Activated T-helper 9 cell treated with anti-CD3 and anti-CD28 coated beads, Interleukin-2, amount 50 U/mL, for 16 hours (primary cell): ENCODE data around the gene CALHM6.

Source experiments
- DNase-seq: peaks from one replicate; pipeline ENCODE4 v3.0.0-alpha.2; 2020; ENCODE audit warnings: low read depth

CALHM6 gene

DNA sequence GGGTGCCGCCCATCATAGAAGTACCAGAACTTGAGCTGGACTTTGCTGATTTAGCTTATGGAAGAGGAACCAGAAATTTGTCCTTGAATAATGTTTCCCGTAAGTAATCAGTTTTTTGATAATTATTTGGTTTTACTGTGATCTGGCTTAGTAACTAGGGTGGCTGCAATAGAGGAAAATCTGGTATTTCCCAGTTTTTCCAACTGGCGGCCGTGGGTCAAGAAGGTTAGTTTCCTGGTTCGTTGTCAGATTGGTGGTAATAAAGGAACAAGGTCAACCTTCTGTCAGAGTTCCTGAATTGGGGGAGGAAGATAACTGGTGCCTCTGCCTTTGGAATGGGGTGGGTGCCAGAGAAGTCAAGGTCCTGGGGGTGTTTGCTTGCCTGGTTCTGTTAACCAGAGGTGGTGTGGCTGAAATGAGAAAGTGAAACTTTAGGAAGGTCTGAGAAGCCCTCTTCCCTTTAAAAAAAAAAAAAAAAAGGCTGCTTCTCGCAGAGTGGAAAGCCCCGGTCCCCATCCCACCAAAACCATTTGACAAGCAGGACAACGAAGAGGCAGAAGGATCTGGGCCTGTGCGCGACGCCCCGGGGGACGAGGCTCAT is at the start of gene CALHM6:
Gene CALHM6 (plus strand): TSS at position 45 of the 601 bp plus-strand sequence. CDS start 555 bp downstream, at position 600.
- no peak for DNase-seq

DNA sequence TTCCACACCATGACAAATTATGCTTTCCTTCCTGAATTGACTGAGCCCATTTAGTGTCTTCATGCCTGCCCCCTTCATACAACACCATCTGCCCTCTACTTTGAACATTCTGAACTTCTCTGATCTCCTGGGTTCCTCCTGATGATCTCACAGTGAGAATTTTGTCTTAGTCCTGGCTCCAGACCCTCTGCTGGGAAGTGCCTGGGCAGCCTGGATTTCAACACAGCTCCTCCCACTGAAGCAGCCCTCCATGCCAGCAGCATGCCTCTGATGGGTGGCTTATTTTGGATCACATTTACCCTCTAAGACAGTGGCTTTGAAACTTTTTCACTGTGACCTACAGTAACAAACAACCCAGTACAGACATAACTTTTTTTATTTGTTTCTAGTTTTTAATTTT is 48.9 kb upstream of the CALHM6 start:
- DNase-seq, result no peak

- DNase-seq, result no peak
These were observed 47.8 kb upstream of the CALHM6 start for GRCh38 chr6:116413357-116413756.

DNA sequence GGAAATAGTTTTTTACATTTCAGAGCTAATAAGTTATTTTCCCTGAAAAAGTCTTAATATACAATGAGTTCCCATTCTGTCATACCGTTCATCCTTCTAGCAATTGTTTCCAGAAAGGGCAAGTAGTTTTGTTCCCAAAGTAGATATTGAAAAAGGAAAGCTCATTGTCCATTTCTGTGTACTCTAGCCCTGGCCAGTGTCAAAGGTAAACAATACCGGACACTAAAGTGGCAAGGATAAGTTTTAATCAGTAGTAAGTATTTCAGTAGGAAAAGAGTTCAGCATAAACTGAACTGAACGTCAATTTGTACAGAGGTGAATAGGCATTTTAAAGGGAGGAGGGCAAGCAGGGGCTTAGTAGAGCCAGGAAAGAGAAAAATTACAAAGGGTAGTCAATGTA is 43.5 kb upstream of the CALHM6 start:
- no peak for DNase-seq

DNA sequence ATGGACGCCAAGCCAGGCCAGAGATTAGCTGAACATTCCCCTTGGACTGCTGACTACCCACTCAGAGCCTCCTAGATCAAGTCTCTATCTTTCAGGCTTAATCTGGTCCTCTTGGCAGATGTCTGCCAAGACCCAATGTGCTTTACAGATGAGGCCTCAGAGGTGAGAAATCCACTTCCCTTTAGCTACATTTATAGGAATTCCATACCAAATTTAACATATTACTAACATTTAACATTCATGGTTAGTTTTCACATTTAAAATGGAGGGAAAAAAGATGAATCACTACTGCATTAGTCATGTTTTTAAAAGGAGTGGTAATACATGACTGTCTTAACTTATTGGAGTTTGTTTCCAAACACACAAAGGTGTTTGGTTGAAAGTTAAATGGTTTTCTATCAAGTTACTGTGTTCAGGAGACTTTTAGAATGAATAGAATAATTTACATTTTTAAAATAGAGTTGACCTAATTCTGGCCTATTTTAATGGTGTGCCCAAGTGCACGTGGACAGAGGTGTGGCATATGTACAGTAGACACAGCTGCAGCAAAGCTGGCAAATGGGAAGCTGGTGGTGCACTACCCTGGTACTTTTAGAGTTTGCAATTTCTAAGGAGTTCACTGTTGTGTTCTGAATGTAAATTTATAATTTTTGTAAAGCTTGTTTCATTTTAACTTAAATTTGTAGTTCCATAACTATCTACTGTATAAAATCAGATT is 41.9 kb upstream of the CALHM6 start:
- DNase-seq, result no peak

DNA sequence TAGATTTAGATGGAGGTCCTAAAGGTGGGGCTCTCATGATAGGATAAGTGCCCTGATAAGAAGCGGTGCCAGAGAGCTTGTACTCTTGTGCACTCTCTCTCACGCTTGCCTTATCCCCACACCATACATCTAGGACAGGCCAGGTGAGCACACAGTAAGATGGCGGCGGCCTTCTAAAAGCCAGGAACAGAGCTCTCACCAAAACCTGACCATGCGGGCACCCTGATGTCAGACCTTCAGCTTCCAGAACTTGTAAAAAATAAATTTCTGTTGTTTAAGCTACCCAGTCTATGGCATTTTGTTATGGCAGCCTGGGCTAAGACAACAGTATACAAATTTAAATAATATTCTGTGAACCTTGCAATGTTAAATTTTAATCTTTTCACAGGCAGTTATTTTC is 40.8 kb upstream of the CALHM6 start:
- DNase-seq, result no peak

DNA sequence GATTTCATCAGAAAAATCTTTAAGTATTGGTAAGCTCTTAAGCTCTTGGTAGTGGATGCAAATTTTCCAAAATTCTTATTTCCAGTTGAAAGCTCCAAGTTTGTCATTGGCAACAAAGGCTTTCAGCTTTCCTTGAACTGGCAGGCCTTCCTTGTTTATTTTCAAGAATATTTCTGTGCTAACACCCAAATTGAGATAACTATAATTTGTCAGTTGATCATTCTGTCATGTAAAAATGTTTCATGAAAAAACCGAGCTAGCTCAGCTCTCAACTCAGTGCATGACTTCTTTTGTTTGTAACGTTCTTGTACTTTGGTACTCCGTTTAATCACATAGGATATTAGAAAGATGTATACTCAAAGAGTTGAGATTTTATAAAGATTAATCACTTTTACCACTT is 38.9 kb upstream of the CALHM6 start:
- no peak for DNase-seq

DNA sequence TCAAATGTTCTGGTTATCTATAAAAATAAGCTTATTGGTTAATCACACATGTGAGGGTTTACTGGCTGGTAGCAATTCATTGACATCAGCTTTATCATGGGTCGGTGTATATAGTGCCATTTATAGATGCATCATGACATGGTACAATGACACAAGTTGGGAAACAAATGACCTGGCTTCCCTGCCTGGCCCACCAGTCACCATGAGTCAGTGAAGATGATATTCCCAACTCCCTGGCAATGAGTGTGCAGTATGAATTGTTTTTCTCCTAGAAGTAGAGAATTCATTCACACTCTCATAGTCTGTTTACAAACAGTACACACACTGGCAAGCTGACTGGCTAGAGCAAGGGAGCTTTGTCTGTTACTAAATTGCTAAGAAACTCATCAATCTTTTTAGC is 37.2 kb upstream of the CALHM6 start:
- no peak for DNase-seq

DNA sequence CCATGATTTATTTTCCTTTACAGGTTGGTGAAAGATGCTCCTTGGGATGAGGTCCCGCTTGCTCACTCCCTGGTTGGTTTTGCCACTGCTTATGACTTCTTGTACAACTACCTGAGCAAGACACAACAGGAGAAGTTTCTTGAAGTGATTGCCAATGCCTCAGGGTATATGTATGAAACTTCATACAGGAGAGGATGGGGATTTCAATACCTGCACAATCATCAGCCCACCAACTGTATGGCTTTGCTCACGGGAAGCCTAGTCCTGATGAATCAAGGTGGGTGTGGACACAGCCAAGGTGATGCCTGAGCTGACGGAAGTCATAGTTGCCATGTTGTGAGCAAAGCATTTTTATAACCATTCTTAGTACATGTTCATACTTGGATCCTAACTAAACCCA is 34.6 kb upstream of the CALHM6 start:
- DNase-seq, result no peak

- no peak for DNase-seq
These were observed 32.1 kb upstream of the CALHM6 start for GRCh38 chr6:116429111-116429510.

DNA sequence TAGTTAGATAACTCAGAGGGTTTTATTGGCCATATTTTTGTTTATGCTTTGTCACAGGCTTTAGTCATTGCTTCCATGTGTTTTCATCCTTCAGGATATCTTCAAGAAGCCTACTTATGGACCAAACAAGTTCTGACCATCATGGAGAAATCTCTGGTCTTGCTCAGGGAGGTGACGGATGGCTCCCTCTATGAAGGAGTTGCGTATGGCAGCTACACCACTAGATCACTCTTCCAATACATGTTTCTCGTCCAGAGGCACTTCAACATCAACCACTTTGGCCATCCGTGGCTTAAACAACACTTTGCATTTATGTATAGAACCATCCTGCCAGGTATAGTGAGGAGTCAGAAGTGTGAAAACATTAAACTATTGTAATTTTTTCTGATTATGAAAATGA is 30.3 kb upstream of the CALHM6 start:
- DNase-seq, result no peak

- DNase-seq, result no peak
These were observed 29.1 kb upstream of the CALHM6 start for GRCh38 chr6:116431964-116432595.

DNA sequence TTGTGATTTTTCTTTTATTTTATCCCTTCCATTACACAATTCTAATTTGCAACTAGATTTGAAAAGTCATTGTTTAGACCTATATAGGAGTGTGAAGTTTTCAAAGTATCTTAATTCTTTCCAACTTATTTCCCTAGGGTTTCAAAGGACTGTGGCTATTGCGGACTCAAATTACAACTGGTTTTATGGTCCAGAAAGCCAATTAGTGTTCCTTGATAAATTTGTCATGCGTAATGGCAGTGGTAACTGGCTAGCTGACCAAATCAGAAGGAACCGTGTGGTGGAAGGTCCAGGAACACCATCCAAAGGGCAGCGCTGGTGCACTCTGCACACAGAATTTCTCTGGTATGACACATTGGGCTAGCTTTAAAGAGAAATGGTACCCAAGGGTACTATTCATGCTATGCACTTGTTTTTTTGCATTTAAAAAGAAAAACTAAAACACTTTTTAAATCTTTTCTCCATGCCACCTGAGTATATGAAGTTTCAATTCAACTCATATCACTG is 27.9 kb upstream of the CALHM6 start:
- no peak for DNase-seq

DNA sequence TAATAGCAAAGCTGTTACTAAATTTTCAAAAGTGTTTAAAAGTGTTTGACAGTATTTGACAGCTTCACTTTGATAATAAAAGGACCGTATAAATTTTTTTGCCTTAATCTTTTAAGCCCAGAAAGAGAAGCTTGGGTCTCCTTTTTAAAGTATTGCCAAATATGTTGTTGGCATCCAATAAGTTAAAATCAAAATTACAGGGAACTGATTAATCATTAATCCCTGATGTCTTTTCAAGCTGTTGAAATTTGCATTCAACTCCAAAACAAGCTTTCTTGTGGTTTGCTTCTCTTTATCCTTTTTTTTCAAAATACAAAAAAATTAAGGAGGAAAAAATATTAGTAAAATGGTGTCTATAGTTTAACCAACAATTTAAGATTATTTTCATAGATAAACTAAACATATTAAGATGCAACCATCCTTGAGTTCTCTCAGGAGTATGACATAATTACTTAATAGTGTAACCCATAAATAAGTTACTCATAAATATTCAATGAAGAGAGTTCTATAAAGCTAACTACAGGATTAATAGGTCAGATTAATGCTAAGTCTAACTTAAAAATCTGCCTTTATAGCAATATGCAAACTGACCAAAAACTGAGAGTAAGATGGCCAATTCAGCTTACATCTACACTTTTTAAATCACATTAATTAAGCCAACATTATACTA is 27.0 kb upstream of the CALHM6 start:
- DNase-seq, result no peak

GRCh38 chr6:116436586-116436985 is 24.6 kb upstream of the CALHM6 start:
- DNase-seq, result no peak

- DNase-seq, result no peak
These were observed 23.5 kb upstream of the CALHM6 start for GRCh38 chr6:116437656-116438055.

DNA sequence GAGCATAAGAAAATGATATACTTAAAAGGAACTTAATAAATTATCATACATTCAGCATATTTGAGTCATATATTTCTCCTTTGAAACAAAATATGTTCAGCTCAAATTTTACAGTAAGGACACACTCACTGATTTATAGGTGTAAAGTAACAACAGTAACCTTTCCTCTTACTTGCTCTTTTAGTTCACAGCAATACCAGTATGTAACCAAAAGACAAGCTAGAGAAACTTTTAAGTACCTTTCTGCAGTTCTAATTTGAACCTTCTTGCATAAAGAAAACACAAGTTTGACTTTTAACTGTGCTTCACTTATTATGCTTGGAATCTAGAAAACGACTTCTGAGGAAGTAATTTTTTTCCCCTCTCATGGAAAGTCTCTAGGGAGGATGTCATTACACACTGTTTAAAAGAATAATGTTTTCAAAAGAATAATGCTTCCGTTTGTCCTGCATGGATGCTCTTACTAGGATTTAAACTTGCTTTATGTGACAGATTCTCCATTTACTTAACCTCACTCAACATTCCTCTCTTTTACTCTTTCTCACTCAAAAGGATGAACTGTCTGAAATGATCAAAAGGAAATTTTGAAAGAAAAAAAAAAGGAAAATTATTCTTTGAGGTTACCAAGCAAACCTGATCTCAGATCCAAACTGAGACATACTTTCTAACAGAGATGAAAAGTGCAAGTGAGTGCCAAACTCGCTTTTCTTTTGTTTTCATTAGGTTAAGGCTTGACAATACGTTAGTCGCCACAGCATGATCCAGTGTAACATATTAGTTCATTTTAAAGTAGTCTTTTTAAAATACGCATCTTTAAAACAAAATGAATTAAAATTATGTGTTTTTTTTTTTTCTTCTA is 22.4 kb upstream of the CALHM6 start:
- no peak for DNase-seq

DNA sequence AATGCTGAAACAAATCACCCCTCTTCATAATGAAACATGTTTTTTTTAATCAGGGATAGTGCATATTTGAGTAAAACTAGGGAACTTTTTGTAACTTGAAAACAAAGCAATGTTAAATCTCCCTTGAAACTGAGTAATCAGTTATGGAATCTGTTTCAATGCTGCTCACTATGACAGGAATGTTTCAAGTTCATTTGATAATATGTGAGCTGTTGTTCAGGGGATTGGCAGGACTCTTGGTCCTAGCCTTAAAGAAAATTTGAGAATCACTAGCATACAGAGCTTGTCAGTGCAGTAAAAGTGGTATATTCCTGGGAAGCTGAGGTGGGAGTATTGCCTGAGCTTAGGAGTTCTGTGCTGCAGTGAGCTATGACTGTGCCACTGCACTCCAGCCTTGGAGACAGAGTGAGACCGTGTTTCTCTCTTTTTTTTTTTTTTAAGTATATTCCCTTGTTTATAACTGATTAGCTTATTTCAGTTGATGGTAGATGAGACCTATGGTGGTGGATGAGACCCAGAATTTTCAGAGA is 21.6 kb upstream of the CALHM6 start:
- no peak for DNase-seq

DNA sequence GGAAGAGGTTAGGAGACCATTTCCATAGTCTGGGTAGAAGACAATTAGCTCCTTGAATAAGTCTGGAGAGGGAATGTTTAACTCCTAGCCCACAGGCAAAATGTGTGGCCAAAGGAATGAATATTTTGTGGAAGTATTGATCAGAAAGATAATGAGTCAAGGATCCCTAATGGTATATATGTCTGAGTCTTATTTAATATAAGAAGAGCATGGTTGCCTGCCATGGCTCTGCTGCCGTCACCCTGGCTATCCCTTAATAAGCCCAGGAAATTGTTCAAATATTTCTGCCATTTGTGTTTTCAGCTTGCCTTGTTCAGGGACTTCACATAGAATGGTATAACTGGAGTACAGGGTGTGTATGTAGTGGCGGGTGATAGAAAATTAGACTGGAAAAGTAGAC is 18.1 kb upstream of the CALHM6 start:
- DNase-seq, result no peak

GRCh38 chr6:116444092-116444491 is 17.1 kb upstream of the CALHM6 start:
- DNase-seq, result no peak

GRCh38 chr6:116444575-116444974 is 16.6 kb upstream of the CALHM6 start:
- DNase-seq, result no peak

DNA sequence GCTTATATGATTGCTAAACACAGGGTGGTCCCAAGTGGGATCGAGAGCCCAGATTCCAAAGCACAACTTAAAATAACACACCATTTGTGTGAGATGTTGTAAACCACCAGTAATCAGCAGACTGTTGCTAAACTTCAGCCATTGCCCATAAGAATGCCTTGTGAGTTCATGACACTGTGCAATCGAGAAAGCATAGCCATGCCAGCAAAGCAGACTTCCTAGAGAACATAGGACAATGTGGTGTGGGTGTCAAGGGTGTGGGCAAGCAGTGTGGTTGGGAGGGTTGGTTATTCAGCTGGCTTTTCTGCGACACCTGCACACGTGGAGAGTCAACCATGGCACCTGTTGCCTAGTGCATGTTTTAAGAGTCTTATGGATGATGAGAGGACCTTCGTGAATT is 16.1 kb upstream of the CALHM6 start:
- DNase-seq, result no peak
